ENCODE results near the gene HSPA6.
"Not testable (repeated sequence)": the region's sequence is repeated elsewhere in the genome, so short reads cannot be mapped to it uniquely, and the experiment has no call there.

Gene HSPA6

GRCh38 chr1:161537068-161537669 is 12.8 kb downstream of the HSPA6 start:
- WGBS (ENCODE audit: insufficient coverage, insufficient read length), result no CpG with 5 or more reads among the region's 7 CpGs
- H3K4me3 ChIP-seq (ENCODE audit: low read length); H3K36me3 ChIP-seq (ENCODE audit: control insufficient read depth, insufficient read depth, low read length); H3K27me3 ChIP-seq (ENCODE audit: control insufficient read depth, insufficient read depth, low read length); DNase-seq (ENCODE audit: low read depth, low spot score); H3K9me3 ChIP-seq (ENCODE audit: control insufficient read depth, insufficient read depth, low read length); H3K4me1 ChIP-seq (ENCODE audit: control insufficient read depth, insufficient read depth, low read length); H3K27ac ChIP-seq (ENCODE audit: low read length): not testable (repeated sequence)

DNA sequence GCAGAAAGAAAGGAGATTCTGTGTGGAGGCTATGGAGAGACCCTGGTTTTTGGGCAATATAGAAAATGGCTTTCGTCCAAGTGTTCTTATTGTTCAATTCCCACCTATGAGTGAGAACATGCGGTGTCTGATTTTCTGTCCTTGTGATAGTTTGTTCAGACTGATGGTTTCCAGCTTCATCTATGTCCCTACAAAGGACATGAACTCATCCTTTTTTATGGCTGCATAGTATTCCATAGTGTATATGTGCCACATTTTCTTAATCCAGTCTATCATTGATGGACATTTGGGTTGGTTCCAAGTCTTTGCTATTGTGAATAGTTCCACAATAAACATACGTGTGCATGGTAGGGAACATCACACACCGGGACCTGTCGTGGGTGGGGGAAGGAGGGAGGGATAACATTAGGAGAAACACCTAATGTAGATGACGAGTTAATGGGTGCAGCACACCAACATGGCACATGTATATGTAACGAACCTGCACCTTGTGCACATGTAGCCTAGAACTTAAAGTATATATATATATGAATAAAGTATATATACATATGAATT is 14.7 kb downstream of the HSPA6 start:
- not testable (repeated sequence) for DNase-seq (ENCODE audit: low read depth, low spot score); H3K36me3 ChIP-seq (ENCODE audit: control insufficient read depth, insufficient read depth, low read length); H3K4me3 ChIP-seq (ENCODE audit: low read length); H3K4me1 ChIP-seq (ENCODE audit: control insufficient read depth, insufficient read depth, low read length); H3K27ac ChIP-seq (ENCODE audit: low read length); H3K27me3 ChIP-seq (ENCODE audit: control insufficient read depth, insufficient read depth, low read length); H3K9me3 ChIP-seq (ENCODE audit: control insufficient read depth, insufficient read depth, low read length)
- no CpG with 5 or more reads among the region's 7 CpGs for WGBS (ENCODE audit: insufficient coverage, insufficient read length)

DNA sequence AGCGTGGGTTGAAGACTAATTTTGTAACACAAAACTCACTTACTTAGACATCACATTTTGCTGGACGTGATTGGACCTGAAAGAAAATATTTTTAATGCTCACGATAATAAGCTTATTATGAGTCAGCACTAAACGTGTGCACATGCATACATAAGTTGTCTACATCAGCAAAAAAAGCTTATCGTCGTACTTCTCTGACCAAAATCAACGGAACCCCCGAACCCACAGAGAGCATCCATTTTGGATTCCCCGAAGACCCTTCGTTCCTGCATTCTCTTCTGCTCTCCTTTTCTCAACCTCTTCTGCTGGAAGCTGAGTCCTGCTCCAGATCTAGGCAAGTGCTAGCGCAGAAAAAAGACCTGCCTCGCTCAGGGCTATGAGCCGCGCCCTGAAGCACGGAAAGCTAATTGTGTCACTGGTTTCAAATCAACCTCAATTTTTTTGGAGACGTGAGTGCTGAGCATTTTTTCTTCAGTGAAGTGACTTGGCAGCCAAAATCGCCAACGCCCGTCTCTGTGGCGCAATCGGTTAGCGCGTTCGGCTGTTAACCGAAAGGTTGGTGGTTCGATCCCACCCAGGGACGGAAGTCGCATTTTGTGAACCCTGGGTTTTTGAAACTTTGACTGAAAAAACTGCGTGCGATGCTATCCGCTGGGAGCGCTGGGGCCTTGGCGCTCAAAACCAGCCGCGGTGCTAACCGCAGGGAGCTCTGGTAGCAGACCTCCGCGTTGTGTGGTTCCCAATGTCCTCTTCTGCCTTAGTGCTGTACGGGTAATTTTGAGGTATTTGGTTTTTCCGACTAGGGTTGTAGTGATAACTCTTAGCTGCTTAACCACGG is 15.6 kb downstream of the HSPA6 start:
- not testable (repeated sequence) for H3K36me3 ChIP-seq (ENCODE audit: control insufficient read depth, insufficient read depth, low read length); H3K9me3 ChIP-seq (ENCODE audit: control insufficient read depth, insufficient read depth, low read length); H3K4me1 ChIP-seq (ENCODE audit: control insufficient read depth, insufficient read depth, low read length); H3K27me3 ChIP-seq (ENCODE audit: control insufficient read depth, insufficient read depth, low read length); H3K27ac ChIP-seq (ENCODE audit: low read length)
- no CpG with 5 or more reads among the region's 41 CpGs for WGBS (ENCODE audit: insufficient coverage, insufficient read length)
- DNase-seq (ENCODE audit: low read depth, low spot score), result peak; percentile 87
- peak overlapping the region; percentile 87; the same call in 1 of the 2 replicates for H3K4me3 ChIP-seq (ENCODE audit: low read length)

GRCh38 chr1:161540570-161540960 is 16.2 kb downstream of the HSPA6 start:
- H3K27me3 ChIP-seq (ENCODE audit: control insufficient read depth, insufficient read depth, low read length); H3K9me3 ChIP-seq (ENCODE audit: control insufficient read depth, insufficient read depth, low read length); H3K4me1 ChIP-seq (ENCODE audit: control insufficient read depth, insufficient read depth, low read length); H3K4me3 ChIP-seq (ENCODE audit: low read length); H3K27ac ChIP-seq (ENCODE audit: low read length); H3K36me3 ChIP-seq (ENCODE audit: control insufficient read depth, insufficient read depth, low read length); DNase-seq (ENCODE audit: low read depth, low spot score): not testable (repeated sequence)
- WGBS (ENCODE audit: insufficient coverage, insufficient read length), result no CpG with 5 or more reads among the region's 10 CpGs

DNA sequence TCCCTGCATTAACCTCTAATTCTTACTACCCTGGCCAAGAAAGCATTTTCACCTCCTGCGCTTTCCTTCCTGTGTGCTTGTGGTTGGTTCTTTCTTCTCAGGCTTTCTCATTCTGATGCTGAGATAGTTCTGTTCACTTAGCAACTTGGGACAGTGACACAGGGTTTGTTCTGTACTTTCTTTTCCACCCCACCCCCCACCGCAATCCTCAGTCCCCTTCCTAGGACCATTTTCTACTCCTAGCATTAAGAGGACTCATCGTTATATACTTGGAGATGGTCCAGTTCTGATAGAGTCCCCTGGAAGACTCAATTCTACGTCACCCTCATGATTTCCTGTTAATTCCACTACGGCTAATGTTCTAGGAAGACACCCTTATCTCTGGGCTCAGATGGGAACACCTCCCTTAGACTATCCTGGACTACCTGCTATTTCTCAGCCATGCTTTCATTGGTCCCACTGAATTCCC is 17.8 kb downstream of the HSPA6 start:
- not testable (repeated sequence) for H3K9me3 ChIP-seq (ENCODE audit: control insufficient read depth, insufficient read depth, low read length); H3K4me3 ChIP-seq (ENCODE audit: low read length); H3K27me3 ChIP-seq (ENCODE audit: control insufficient read depth, insufficient read depth, low read length); H3K27ac ChIP-seq (ENCODE audit: low read length); DNase-seq (ENCODE audit: low read depth, low spot score); H3K36me3 ChIP-seq (ENCODE audit: control insufficient read depth, insufficient read depth, low read length); H3K4me1 ChIP-seq (ENCODE audit: control insufficient read depth, insufficient read depth, low read length)
- no CpG with 5 or more reads among the region's 5 CpGs for WGBS (ENCODE audit: insufficient coverage, insufficient read length)

- H3K36me3 ChIP-seq (ENCODE audit: control insufficient read depth, insufficient read depth, low read length); DNase-seq (ENCODE audit: low read depth, low spot score); H3K27me3 ChIP-seq (ENCODE audit: control insufficient read depth, insufficient read depth, low read length); H3K4me3 ChIP-seq (ENCODE audit: low read length); H3K9me3 ChIP-seq (ENCODE audit: control insufficient read depth, insufficient read depth, low read length); H3K27ac ChIP-seq (ENCODE audit: low read length); H3K4me1 ChIP-seq (ENCODE audit: control insufficient read depth, insufficient read depth, low read length): not testable (repeated sequence)
- WGBS (ENCODE audit: insufficient coverage, insufficient read length), result no CpG with 5 or more reads among the region's 1 CpG
Observed at GRCh38 chr1:161543125-161543524, 18.8 kb downstream of the HSPA6 start.

GRCh38 chr1:161545005-161545731 is 20.8 kb downstream of the HSPA6 start:
- whole genome bisulfite sequencing (ENCODE audit: insufficient coverage, insufficient read length), result no CpG with 5 or more reads among the region's 11 CpGs

DNA sequence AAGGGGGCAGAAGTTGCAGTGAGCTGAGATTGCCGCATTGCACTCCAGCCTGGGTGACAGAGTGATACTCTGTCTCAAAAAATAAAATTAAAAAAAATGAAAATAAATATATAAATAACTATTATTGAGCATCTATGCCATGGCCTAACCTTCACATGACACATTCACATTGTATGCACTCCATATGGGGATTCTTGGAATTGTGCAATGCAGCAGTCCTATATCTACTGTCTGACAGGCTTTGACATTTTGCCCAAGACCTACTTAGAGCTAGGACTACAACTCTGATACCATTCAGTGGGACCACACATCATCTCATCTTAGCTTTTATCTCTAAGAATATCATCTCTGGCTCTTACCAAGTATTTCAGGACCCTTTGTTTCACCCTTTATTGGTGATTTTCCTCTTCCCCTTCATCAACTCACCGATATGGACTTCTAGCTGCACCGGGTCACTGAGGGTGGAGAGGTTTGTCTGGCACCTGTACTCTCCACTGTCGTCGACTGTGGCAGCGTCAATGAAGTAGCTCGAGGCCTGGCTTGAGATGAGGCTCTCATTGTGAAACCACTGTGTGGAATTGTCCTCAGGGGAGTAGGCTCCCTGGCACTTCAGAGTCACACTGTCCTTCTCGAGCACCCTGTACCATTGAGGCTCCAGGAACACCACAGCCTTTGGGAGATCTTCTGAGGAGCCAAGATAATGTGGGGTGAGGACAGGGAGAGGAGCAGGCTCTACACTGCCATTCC is 23.8 kb downstream of the HSPA6 start:
- not testable (repeated sequence) for H3K4me1 ChIP-seq (ENCODE audit: control insufficient read depth, insufficient read depth, low read length); H3K4me3 ChIP-seq (ENCODE audit: low read length); H3K36me3 ChIP-seq (ENCODE audit: control insufficient read depth, insufficient read depth, low read length); DNase-seq (ENCODE audit: low read depth, low spot score); H3K9me3 ChIP-seq (ENCODE audit: control insufficient read depth, insufficient read depth, low read length); H3K27ac ChIP-seq (ENCODE audit: low read length); H3K27me3 ChIP-seq (ENCODE audit: control insufficient read depth, insufficient read depth, low read length)
- WGBS (ENCODE audit: insufficient coverage, insufficient read length), result no CpG with 5 or more reads among the region's 8 CpGs

More at GRCh38 chr1:161545005-161545731, 20.8 kb downstream of the HSPA6 start:
- H3K27ac ChIP-seq (ENCODE audit: low read length); H3K4me3 ChIP-seq (ENCODE audit: low read length); H3K4me1 ChIP-seq (ENCODE audit: control insufficient read depth, insufficient read depth, low read length); H3K9me3 ChIP-seq (ENCODE audit: control insufficient read depth, insufficient read depth, low read length); H3K36me3 ChIP-seq (ENCODE audit: control insufficient read depth, insufficient read depth, low read length); H3K27me3 ChIP-seq (ENCODE audit: control insufficient read depth, insufficient read depth, low read length); DNase-seq (ENCODE audit: low read depth, low spot score): not testable (repeated sequence)

DNA sequence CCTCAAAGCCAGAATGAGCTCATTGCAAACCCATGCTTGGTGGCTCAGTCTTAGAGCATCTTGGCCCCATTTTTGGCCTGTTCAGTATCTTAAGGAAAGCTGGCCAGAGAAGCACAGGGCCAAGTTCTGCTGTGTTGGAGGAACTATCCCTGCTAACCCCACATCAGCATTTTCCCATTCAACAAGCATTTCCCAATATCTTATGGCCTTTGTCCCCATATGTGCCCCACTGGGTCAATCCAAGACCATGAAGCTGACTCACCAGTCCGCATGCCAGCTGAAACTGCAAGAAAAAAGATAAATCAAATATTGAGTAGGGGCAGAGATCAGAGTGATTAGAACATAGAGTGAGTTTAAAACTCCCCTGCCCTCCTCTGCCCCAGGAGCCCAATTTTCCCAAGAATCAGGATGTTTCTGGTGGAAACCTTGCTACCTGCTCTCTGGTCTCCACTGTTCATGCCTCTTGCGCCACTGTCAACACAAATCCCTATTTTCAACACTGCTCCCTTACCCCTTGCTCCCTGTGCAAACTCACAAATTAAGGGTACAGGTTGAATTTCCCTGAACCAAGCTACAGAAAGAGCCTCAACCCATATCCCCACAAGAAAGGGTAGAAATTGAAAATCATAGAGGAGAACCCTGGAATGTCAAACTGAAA is 24.5 kb downstream of the HSPA6 start:
- WGBS (ENCODE audit: insufficient coverage, insufficient read length), result no CpG with 5 or more reads among the region's 2 CpGs
- DNase-seq (ENCODE audit: low read depth, low spot score); H3K27ac ChIP-seq (ENCODE audit: low read length); H3K9me3 ChIP-seq (ENCODE audit: control insufficient read depth, insufficient read depth, low read length); H3K27me3 ChIP-seq (ENCODE audit: control insufficient read depth, insufficient read depth, low read length); H3K36me3 ChIP-seq (ENCODE audit: control insufficient read depth, insufficient read depth, low read length); H3K4me1 ChIP-seq (ENCODE audit: control insufficient read depth, insufficient read depth, low read length); H3K4me3 ChIP-seq (ENCODE audit: low read length): not testable (repeated sequence)
